ENCODE results near the gene FSIP1. TPM values are rescaled to one million over a fixed set of nuclear protein-coding genes. Genes with fewer than 3 reads are reported as not detected.

Gene FSIP1
- total and polyA plus RNA-seq, 2 donors = 0.27 to 3.0 TPM

- Histone ChIP-seq H3K4me1 (ENCODE audit: insufficient read depth) (no peaks in the 10 kb centered on the region), H3K4me3 (ENCODE audit: low read depth, low read length) (no peak overlapping the region), H3K27ac (ENCODE audit: low read depth) (no peak overlapping the region), H3K36me3 (ENCODE audit: insufficient read depth) (no peaks in the 10 kb centered on the region)
- no peak for DNase-seq (ENCODE audit: extremely low spot score)
- WGBS = 44% methylated on average over 2 of the region's 2 CpGs
These were observed 230.1 kb downstream of the FSIP1 start for GRCh38 chr15:39552556-39552955.

- H3K4me1 ChIP-seq (ENCODE audit: insufficient read depth) = no peaks in the 10 kb centered on the region
- H3K4me3 ChIP-seq (ENCODE audit: low read depth, low read length) = no peak overlapping the region
- H3K36me3 ChIP-seq (ENCODE audit: insufficient read depth) = no peaks in the 10 kb centered on the region
- DNase-seq (ENCODE audit: extremely low spot score) = no peak
- 92% methylated on average over 2 of the region's 2 CpGs for WGBS
- no peak overlapping the region for H3K27ac ChIP-seq (ENCODE audit: low read depth)
These were observed 231.2 kb downstream of the FSIP1 start for GRCh38 chr15:39551476-39551875.

Other genes starting within 250 kb of the FSIP1 start
- gene THBS1, start 201.8 kb downstream of the FSIP1 start, total RNA-seq = 462 TPM
- gene THBS1, start 201.8 kb downstream of the FSIP1 start, polyA plus RNA-seq = 244 TPM
- 8.6 TPM for gene GPR176, start 137.4 kb upstream of the FSIP1 start, total RNA-seq
- gene GPR176, start 137.4 kb upstream of the FSIP1 start, polyA plus RNA-seq = 4.9 TPM
- 49.3 TPM for gene EIF2AK4, start 151.3 kb upstream of the FSIP1 start, total RNA-seq
- gene EIF2AK4, start 151.3 kb upstream of the FSIP1 start, polyA plus RNA-seq = 23.1 TPM

Measured in urinary bladder (tissue), 4 donors.